Small intestine (tissue), 7 donors: ENCODE data around the gene HIBCH. TPM values are rescaled to one million over a fixed set of nuclear protein-coding genes. Genes with fewer than 3 reads are reported as not detected.

Source experiments
- DNase-seq, 2 donors: peaks; one replicate each; pipeline versions ENCODE4 v3.0.0 to v3.0.0-alpha.2; 2013
- FAIRE-seq: peaks from 2 replicates; lab custom pipeline; 2012; peaks lifted over from hg19 to GRCh38; lab: Jason Lieb, UNC
- H3K27ac ChIP-seq, 3 donors: one replicate each; pipeline ENCODE4 v1.5.1; 2013; ENCODE audit warnings: low read length in 2 of 3, mild to moderate bottlenecking in 2 of 3, control low read depth in 1 of 3, inconsistent platforms in 1 of 3, low read depth in 1 of 3, moderate library complexity in 1 of 3
- H3K27me3 ChIP-seq, 3 donors: one replicate each; pipeline ENCODE4 v1.6.1; 2013; ENCODE audit warnings: low read length in 3 of 3, inconsistent platforms in 1 of 3; ENCODE audit not compliant: control insufficient read depth in 3 of 3, insufficient read depth in 3 of 3
- H3K36me3 ChIP-seq, 3 donors: one replicate each; pipeline ENCODE4 v1.6.1; 2013; ENCODE audit warnings: low read length in 3 of 3, inconsistent platforms in 1 of 3, low read depth in 1 of 3, mild to moderate bottlenecking in 1 of 3, moderate library complexity in 1 of 3; ENCODE audit not compliant: control insufficient read depth in 3 of 3, insufficient read depth in 2 of 3
- H3K4me1 ChIP-seq, 3 donors: one replicate each; pipeline ENCODE4 v1.6.1; 2013; ENCODE audit warnings: low read length in 2 of 3, inconsistent platforms in 1 of 3, low read depth in 1 of 3, mild to moderate bottlenecking in 1 of 3, moderate library complexity in 1 of 3; ENCODE audit not compliant: control insufficient read depth in 3 of 3, insufficient read depth in 2 of 3
- H3K4me3 ChIP-seq, 3 donors: one replicate each; pipeline ENCODE4 v1.5.1; 2013; ENCODE audit warnings: low read length in 3 of 3, control low read depth in 1 of 3, inconsistent platforms in 1 of 3, low read depth in 1 of 3, mild to moderate bottlenecking in 1 of 3, moderate library complexity in 1 of 3
- H3K9me3 ChIP-seq, 2 donors: one replicate each; pipeline ENCODE4 v1.6.1; 2013; ENCODE audit warnings: low read depth in 1 of 2, low read length in 1 of 2; ENCODE audit not compliant: control insufficient read depth in 2 of 2, insufficient read depth in 1 of 2
- WGBS, 3 donors: extraction: QIAGEN DNeasy Blood & Tissue Kit; methylation state at CpG; one replicate each; pipeline ENCODE4 v1.1.7; 2013; 5-methylcytosine and 5-hydroxymethylcytosine counted together
- polyA plus RNA-seq, 4 donors: library from polyadenylated mRNA; stranded (reverse) in 3 of 4; unstranded in 1 of 4; fragments of 200-250 nt in 3 of 4; fragments of 120-200 nt in 1 of 4; gene quantifications; one replicate each; pipeline versions ENCODE4 v1.2.1 to v1.2.3, GENCODE V29; 2013
- donor health status: healthy with polysubstance abuse.
- donor health status: control.
- donor health status: control.
- donor health status: Bipolar disorder and iron deficiency.
- donor health status: healthy.

The HIBCH gene
- polyA plus RNA-seq, 4 donors, result 27.0 to 48.6 (median 37.0) TPM

DNA sequence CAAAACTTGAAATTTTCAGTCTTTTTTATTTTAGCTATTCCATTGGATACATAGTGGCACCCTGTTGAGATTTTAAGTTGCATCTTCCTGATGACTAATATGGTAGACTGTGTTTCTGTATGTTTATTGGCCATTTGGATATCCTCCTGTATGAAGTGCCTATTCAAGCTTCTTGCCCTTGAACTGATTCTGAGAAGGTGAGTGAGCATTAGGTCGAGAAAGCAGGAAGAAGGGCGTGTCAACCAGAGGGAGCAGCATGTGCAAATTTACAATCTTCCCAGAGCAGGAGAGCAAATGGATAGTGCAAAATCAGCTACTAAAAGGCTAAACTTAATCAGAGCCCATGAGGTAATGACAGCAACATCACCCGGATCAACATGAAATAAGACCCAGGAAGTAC lies 32.3 kb upstream of the HIBCH start:
- FAIRE-seq (no peak), DNase-seq (peak; percentile 43 to 69)
- no peaks in the 10 kb centered on the region for H3K9me3 ChIP-seq
- no peaks in the 10 kb centered on the region for H3K27me3 ChIP-seq
- no peak overlapping the region for H3K4me3 ChIP-seq
- peaks cover 0 to 6% (median 1%) of the 10 kb centered on the region in 3 donors for H3K36me3 ChIP-seq
- WGBS, 3 donors, result 23 to 60% (median 44%) methylated on average over 3 of the region's 3 CpGs
- peaks cover 10 to 36% (median 13%) of the 10 kb centered on the region in 3 donors for H3K4me1 ChIP-seq
- H3K27ac ChIP-seq, result peak overlapping the region in 2 of 3 donors; percentile 17 to 73

DNA sequence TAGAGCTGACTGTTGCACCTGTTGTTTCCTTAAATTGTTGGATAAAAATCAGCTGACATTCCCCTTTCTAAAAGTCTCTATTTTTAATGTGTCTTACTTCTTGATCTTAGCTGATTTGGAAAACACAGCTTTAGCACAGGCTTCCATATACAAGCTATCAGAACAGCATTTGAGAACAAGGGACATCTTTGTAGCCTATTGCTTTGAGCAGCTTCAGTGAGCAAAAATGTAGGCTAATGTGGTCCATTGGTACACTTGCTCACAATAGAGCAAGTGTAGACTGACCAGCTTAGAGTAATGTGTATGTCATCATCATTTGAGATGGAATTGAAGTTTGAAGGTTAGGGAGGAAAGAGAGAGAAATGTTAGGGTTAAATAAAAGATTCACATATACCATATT lies 30.7 kb upstream of the HIBCH start:
- H3K4me3 ChIP-seq, result no peak overlapping the region
- no peak overlapping the region for H3K27ac ChIP-seq
- no peak for DNase-seq
- no peaks in the 10 kb centered on the region for H3K9me3 ChIP-seq
- peaks cover 0 to 8% (median 1%) of the 10 kb centered on the region in 3 donors for H3K36me3 ChIP-seq
- FAIRE-seq, result no peak
- no peaks in the 10 kb centered on the region for H3K27me3 ChIP-seq
- H3K4me1 ChIP-seq, result peaks cover 9 to 31% (median 16%) of the 10 kb centered on the region in 3 donors

DNA sequence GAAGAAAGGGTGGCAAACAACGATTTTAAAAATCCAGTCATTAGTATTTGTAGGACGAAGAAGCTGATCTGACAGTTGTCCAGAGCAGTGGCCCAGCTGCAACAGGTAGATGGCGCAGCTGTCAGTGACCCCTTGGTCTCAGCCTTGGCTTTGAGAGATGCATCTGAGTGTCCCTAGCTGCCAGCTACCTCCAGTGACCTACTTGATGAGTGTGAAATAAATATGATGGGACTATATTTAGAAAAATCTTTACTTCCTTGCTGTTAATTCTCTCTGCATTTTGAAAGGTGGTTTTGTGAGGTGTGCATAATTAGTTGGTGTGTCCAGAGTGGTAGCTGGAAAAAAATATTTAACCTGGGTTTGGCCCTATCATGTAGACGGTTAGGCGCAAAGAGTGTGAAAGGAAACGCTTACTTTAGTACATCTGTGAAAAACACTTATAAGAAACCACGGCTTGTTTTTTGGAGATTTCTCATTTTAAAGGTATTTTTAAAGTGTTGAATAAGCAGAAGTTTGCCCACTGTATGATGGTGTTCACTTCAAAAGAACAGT lies 24.7 kb upstream of the HIBCH start:
- FAIRE-seq, result no peak
- DNase-seq, result peak in 1 of 2 donors; percentile 77
- no peaks in the 10 kb centered on the region for H3K9me3 ChIP-seq
- 2 to 13% (median 5%) methylated on average over 7 of the region's 7 CpGs for WGBS, 3 donors
- no peaks in the 10 kb centered on the region for H3K27me3 ChIP-seq
- peaks cover 0 to 8% (median 0%) of the 10 kb centered on the region in 3 donors for H3K36me3 ChIP-seq
- peak overlapping the region; percentile 82 to 98 (median 98) for H3K27ac ChIP-seq
- H3K4me1 ChIP-seq, result peaks cover 3 to 11% (median 8%) of the 10 kb centered on the region in 3 donors
- H3K4me3 ChIP-seq, result peak overlapping the region; percentile 46 to 84 (median 70)

DNA sequence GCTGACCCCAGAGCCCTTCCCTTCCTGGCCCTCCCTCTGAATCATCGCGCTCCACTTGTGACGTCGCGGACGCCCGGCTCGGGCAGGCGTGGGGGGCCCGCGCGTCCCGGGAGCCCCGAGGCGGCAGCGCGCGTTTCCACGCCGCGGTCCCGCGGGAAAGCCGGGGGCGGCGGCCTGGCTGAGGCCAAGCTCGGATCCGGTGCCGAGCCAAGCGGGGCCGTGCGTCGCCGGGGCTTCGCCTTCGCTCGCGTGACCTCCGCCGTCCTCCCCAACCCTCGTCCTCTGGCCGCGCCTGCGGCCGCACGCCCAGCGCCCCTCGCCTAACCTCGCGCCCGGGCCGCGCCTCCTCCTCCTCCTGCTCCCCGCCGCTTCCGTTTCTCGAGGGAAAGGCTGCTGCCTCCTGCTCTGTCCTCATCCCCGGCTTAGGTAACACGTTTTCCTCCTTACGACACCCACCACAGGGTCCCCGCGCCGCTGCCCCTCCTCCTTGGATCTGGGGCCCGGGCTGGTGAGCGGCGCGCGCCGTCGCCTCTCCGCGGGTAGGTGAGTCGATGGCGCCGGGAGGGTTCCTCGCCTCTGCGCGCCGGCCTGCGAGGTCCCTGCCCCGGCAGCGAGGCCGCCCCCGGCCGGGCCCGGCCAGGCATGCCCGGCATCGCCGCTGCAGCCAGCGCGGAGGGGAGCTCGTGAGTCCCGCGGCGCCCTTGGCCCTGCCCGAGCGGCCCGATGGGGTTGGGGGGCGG lies 24.1 kb upstream of the HIBCH start, which contains the start of gene INPP1:
INPP1 (plus strand) TSS at position 54 of the 740 bp plus-strand sequence. CDS start 16,514 bp downstream, outside the sequence.
- H3K4me3 ChIP-seq, result peak within 1 kb of the TSS; percentile 46 to 84 (median 70)
- FAIRE-seq, result no peak
- no peaks in the 10 kb centered on the region for H3K9me3 ChIP-seq
- peak within 1 kb of the TSS; percentile 82 to 98 (median 98) for H3K27ac ChIP-seq
- peaks cover 5 to 11% (median 8%) of the 10 kb centered on the region in 3 donors for H3K4me1 ChIP-seq
- peak; percentile 84 to 86 for DNase-seq
- H3K36me3 ChIP-seq, result peaks cover 0 to 3% (median 0%) of the 10 kb centered on the region in 3 donors
- H3K27me3 ChIP-seq, result no peaks in the 10 kb centered on the region
- 0% methylated on average over 85 to 99 of the region's 99 CpGs for WGBS, 3 donors

DNA sequence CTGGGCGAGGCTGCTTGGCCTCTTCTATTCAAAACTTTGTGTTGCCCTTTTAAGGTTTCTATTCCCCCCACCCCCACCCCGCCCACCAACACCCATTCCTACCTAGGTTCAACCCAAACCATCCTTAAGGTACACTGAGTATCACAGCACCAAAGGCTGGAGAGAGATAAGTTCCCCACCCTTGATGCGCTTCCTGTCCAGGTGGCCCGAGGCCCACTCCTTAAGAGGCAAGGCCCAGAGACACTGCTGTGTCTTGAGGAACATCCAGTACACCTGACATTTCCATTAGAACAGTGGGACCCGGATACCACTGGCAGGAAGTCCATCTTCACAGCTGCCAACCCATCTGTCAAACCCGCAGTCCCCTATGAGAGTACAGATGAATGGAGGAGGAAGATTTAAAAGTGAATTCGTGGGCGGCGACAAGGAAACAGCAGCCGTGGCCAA lies 23.5 kb upstream of the HIBCH start:
- H3K27me3 ChIP-seq, result no peaks in the 10 kb centered on the region
- H3K4me1 ChIP-seq, result peaks cover 5 to 11% (median 8%) of the 10 kb centered on the region in 3 donors
- H3K4me3 ChIP-seq, result peak overlapping the region; percentile 46 to 84 (median 70)
- peak overlapping the region; percentile 82 to 98 (median 98) for H3K27ac ChIP-seq
- 22 to 29% (median 26%) methylated on average over 10 of the region's 10 CpGs for WGBS, 3 donors
- peaks cover 0 to 2% (median 0%) of the 10 kb centered on the region in 3 donors for H3K36me3 ChIP-seq
- FAIRE-seq (no peak), DNase-seq (no peak)
- H3K9me3 ChIP-seq, result no peaks in the 10 kb centered on the region

DNA sequence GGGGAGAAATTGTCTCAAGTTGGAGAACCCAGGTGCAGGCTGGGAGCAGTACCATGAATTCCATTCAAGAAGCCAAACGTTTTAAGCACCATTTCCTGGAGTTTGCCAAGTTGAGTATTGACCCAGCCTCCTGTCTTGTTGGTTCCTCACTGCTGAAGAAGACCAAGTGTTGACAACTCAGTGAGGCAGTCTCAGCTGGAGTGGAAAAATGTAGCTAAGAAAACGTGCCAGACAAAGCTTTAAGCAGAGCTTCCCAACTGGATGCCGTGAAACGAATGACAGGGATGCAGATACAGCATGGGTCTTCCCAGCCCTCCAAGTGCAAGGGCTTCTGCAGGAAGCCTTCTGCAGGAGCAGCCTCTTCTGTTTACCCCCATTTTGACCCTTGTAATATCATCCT lies 23.0 kb upstream of the HIBCH start:
- peak overlapping the region; percentile 82 to 98 (median 98) for H3K27ac ChIP-seq
- peaks cover 0 to 2% (median 0%) of the 10 kb centered on the region in 3 donors for H3K36me3 ChIP-seq
- peaks cover 5 to 11% (median 8%) of the 10 kb centered on the region in 3 donors for H3K4me1 ChIP-seq
- DNase-seq, result peak in 1 of 2 donors; percentile 14
- WGBS, 3 donors, result 43 to 67% (median 55%) methylated on average over 4 of the region's 4 CpGs
- H3K4me3 ChIP-seq, result peak overlapping the region in 1 of 3 donors; percentile 84
- no peaks in the 10 kb centered on the region for H3K9me3 ChIP-seq
- FAIRE-seq, result no peak
- H3K27me3 ChIP-seq, result no peaks in the 10 kb centered on the region

DNA sequence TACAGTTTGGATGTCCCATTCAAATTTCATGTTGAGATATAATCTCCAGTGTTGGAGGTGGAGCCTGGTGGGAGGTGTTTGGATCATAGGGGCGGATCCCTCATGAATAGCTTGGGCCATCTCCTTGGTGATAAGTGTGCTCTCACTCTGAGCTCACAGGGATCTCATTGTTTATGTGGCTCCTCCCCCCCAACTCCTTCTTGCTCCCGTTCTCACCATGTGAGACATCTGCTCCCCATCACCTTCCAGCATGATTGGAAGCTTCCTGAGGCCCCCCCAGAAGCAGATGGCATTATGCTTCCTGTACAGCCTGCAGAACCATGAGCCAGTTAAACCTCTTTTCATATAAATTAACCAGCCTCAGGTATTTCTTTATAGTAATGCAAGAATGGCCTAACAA lies 20.7 kb upstream of the HIBCH start:
- Histone ChIP-seq H3K9me3 (no peaks in the 10 kb centered on the region), H3K27me3 (no peaks in the 10 kb centered on the region), H3K4me1 (peaks cover 5 to 10% (median 8%) of the 10 kb centered on the region in 3 donors), H3K27ac (no peak overlapping the region), H3K4me3 (no peak overlapping the region), H3K36me3 (no peaks in the 10 kb centered on the region)
- no peak for FAIRE-seq
- DNase-seq, result peak in 1 of 2 donors; percentile 25
- 31 to 50% (median 39%) methylated on average over 2 of the region's 2 CpGs for WGBS, 3 donors

DNA sequence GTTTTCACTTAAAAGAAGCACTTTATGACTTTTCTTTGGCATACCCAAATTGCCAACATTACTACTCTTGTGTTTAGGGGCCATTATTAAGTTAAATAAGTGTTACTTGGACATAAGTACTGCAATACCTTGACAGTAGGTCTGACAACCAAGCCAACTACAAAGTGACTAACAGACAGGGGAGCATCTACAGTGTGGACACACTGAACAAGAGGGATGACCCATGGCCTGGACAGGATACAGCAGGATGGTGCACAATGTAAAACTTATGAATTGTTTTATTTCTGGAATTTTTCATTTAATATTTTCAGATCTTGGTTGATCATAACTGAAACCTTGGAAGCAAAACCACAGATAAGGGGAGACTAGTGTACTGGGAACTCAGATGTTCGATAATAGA lies 19.8 kb upstream of the HIBCH start:
- 74 to 92% (median 79%) methylated on average over 1 of the region's 1 CpG for WGBS, 3 donors
- Histone ChIP-seq H3K27ac (no peak overlapping the region), H3K27me3 (no peaks in the 10 kb centered on the region), H3K4me3 (no peak overlapping the region), H3K9me3 (no peaks in the 10 kb centered on the region), H3K4me1 (peaks cover 5 to 10% (median 8%) of the 10 kb centered on the region in 3 donors), H3K36me3 (no peaks in the 10 kb centered on the region)
- DNase-seq, result no peak
- no peak for FAIRE-seq
